Endothelial cell of umbilical vein (primary cell): ENCODE measurements around the gene CUX1. TPM values are rescaled to one million over a fixed set of nuclear protein-coding genes. Genes with fewer than 3 reads are reported as not detected.

Experiments
- BruUV-seq: library from RNA; stranded (reverse); fragments of 400-500 nt; replicated peaks from 2 replicates; lab custom pipeline; 2021; lab: Mats Ljungman, UMichigan
- CTCF ChIA-PET: fragments of 300-600, 350-600 bp; sonication (Branson Sonifier 250); formaldehyde crosslinking; loops from one replicate; lab custom pipeline; 2021; ENCODE audit warnings: antibody characterized with exemption, inconsistent platforms; lab: Charles Lee
- POLR2A ChIA-PET: fragments of 300-600, 350-600 bp; sonication (Branson Sonifier 250); formaldehyde crosslinking; loops from one replicate; lab custom pipeline; 2021; ENCODE audit warnings: antibody characterized with exemption, inconsistent platforms; lab: Charles Lee
- DNase-seq: peaks from one replicate; pipeline ENCODE4 v3.0.0-alpha.2; 2011; ENCODE audit warnings: low read depth, low spot score
- FAIRE-seq: peaks from 2 replicates; lab custom pipeline; 2011; peaks lifted over from hg19 to GRCh38; lab: Jason Lieb, UNC
- H2AFZ ChIP-seq: 2 replicates; pipeline ENCODE4 v1.6.0; 2012; ENCODE audit warnings: low read depth, low read length, control low read depth, inconsistent platforms
- H3K27ac ChIP-seq: 2 replicates; pipeline ENCODE4 v1.5.1; 2011; ENCODE audit warnings: low read depth, mild to moderate bottlenecking, control low read depth, low read length, moderate library complexity; ENCODE audit not compliant: insufficient read depth
- H3K27me3 ChIP-seq, 2 experiments: 2 replicates each; pipeline versions ENCODE4 v1.6.0 to v1.6.1; 2011; ENCODE audit warnings: low read length in 2 of 2, mixed read lengths in 1 of 2; ENCODE audit not compliant: control insufficient read depth in 2 of 2, insufficient read depth in 2 of 2
- H3K36me3 ChIP-seq, 2 experiments: 2 replicates in 1 of 2; 3 replicates in 1 of 2; pipeline ENCODE4 v1.5.1; 2011; ENCODE audit warnings: low read length in 2 of 2, mild to moderate bottlenecking in 1 of 2, moderate library complexity in 1 of 2; ENCODE audit not compliant: control insufficient read depth in 2 of 2, insufficient read depth in 2 of 2; ENCODE audit errors: extremely low read depth in 1 of 2
- H3K4me1 ChIP-seq: 3 replicates; pipeline ENCODE4 v1.5.1; 2011; ENCODE audit warnings: mild to moderate bottlenecking, low read length; ENCODE audit not compliant: control insufficient read depth, insufficient read depth; ENCODE audit errors: extremely low read depth
- H3K4me2 ChIP-seq: 2 replicates; pipeline ENCODE4 v1.6.1; 2011; ENCODE audit warnings: low read length, control low read depth, mixed read lengths; ENCODE audit not compliant: insufficient read depth
- H3K4me3 ChIP-seq, 3 experiments: fragments of 200-600 bp in 1 of 3; sonication (generic), shearing (Covaris generic) in 1 of 3; replicated peaks in 1 of 3; 2 replicates each; pipeline ENCODE4 v1.5.1; 2011 to 2016; ENCODE audit warnings: control low read depth in 3 of 3, low read length in 3 of 3, mild to moderate bottlenecking in 2 of 3, inconsistent platforms in 1 of 3, low read depth in 1 of 3, moderate library complexity in 1 of 3; ENCODE audit not compliant: insufficient read depth in 1 of 3
- H3K79me2 ChIP-seq: 2 replicates; pipeline ENCODE4 v1.6.0; 2012; ENCODE audit warnings: low read length, inconsistent platforms; ENCODE audit not compliant: control insufficient read depth, insufficient read depth
- H3K9ac ChIP-seq: replicated peaks from 2 replicates; pipeline ENCODE3; 2011; ENCODE audit warnings: low read length, control low read depth; ENCODE audit not compliant: insufficient read depth; ENCODE audit errors: extremely low read depth
- H3K9me1 ChIP-seq: replicated peaks from 3 replicates; pipeline ENCODE4 v1.6.0; 2011; ENCODE audit warnings: mild to moderate bottlenecking, low read length; ENCODE audit not compliant: control insufficient read depth, insufficient read depth; ENCODE audit errors: extremely low read depth
- H3K9me3 ChIP-seq: replicated peaks from 2 replicates; pipeline ENCODE4 v1.5.1; 2012; ENCODE audit warnings: low read length, inconsistent platforms; ENCODE audit not compliant: control insufficient read depth, insufficient read depth
- H4K20me1 ChIP-seq: replicated peaks from 2 replicates; pipeline ENCODE3; 2011; ENCODE audit warnings: mild to moderate bottlenecking, low read length; ENCODE audit not compliant: control insufficient read depth, insufficient read depth; ENCODE audit errors: extremely low read depth
- EZH2 ChIP-seq: IDR thresholded peaks from 2 replicates; pipeline ENCODE4 v1.6.1; 2012; ENCODE audit warnings: borderline replicate concordance, low read depth, mild to moderate bottlenecking, moderate library complexity, low read length, inconsistent platforms; ENCODE audit not compliant: severe bottlenecking
- FOS ChIP-seq: IDR thresholded peaks from 2 replicates; pipeline ENCODE4 v1.6.1; 2011; ENCODE audit warnings: mild to moderate bottlenecking, low read length, moderate library complexity, borderline replicate concordance; ENCODE audit not compliant: insufficient read depth
- GATA2 ChIP-seq: IDR thresholded peaks from 2 replicates; pipeline ENCODE4 v1.7.0; 2011; ENCODE audit warnings: low read depth, mild to moderate bottlenecking, moderate library complexity, mixed read lengths, low read length; ENCODE audit not compliant: insufficient read length, insufficient read depth
- JUN ChIP-seq: IDR thresholded peaks from 2 replicates; pipeline ENCODE4 v1.6.1; 2011; ENCODE audit warnings: borderline replicate concordance, low read depth; ENCODE audit not compliant: insufficient read length, insufficient read depth
- MYC ChIP-seq: IDR thresholded peaks from one replicate; pipeline ENCODE4 v1.6.1; 2011; ENCODE audit warnings: mild to moderate bottlenecking, low read depth, low read length
- POLR2A ChIP-seq: IDR thresholded peaks from 2 replicates; pipeline ENCODE4 v1.6.1; 2012; ENCODE audit warnings: low read depth, mild to moderate bottlenecking, control low read depth, low read length
- POLR2AphosphoS5 ChIP-seq: IDR thresholded peaks from 2 replicates; pipeline ENCODE4 v1.6.1; 2012; ENCODE audit warnings: low read depth, mild to moderate bottlenecking, control low read depth, low read length, moderate library complexity; ENCODE audit not compliant: insufficient read depth
- dilution Hi-C: fragments of 300-500 bp; cut with MboI; formaldehyde crosslinking; loops from one replicate; pipeline ENCODE4 v1.15.0; 2019; ENCODE audit warnings: low sequenced_read_pairs; ENCODE audit not compliant: extremely low pct_ligation_motif_present
- intact Hi-C: fragments of 100-400 bp; cut with micrococcal nuclease; formaldehyde crosslinking; loops from one replicate; pipeline ENCODE4 v1.10.0; 2022
- polyA plus RNA-seq, 4 experiments: library from polyadenylated mRNA; depleted of rRNA in 3 of 4; stranded (reverse) in 3 of 4; unstranded in 1 of 4; fragments of >200 nt; gene quantifications; 2 replicates each; pipeline versions ENCODE4 v1.2.1 to v1.2.3, GENCODE V29; 2011 to 2012; ENCODE audit warnings: missing spikeins in 1 of 4
- total RNA-seq: library from RNA; stranded (reverse); gene quantifications from 2 replicates; pipeline ENCODE4 v1.2.3, GENCODE V29; 2021
- TF ChIP-seq, protein P1 (sequence below), 2 donors: IDR thresholded peaks; 1 replicate in 1 of 2; 2 replicates in 1 of 2; pipeline ENCODE4 v1.5.1; 2011; ENCODE audit warnings: low read length in 2 of 2, mild to moderate bottlenecking in 2 of 2, moderate library complexity in 2 of 2, control low read depth in 1 of 2, inconsistent platforms in 1 of 2, low read depth in 1 of 2; ENCODE audit not compliant: insufficient read depth in 1 of 2; ENCODE audit errors: extremely low read depth in 1 of 2
- TF ChIP-seq, protein P2 (sequence below): IDR thresholded peaks from 2 replicates; pipeline ENCODE4 v1.6.1; 2011; ENCODE audit not compliant: insufficient read depth, insufficient read length

The CUX1 gene
- total and polyA plus RNA-seq, 2 donors (not counting 3 experiments of a cell fraction or from before 2014, with no cell fraction given): 13.8 to 49.8 TPM

DNA sequence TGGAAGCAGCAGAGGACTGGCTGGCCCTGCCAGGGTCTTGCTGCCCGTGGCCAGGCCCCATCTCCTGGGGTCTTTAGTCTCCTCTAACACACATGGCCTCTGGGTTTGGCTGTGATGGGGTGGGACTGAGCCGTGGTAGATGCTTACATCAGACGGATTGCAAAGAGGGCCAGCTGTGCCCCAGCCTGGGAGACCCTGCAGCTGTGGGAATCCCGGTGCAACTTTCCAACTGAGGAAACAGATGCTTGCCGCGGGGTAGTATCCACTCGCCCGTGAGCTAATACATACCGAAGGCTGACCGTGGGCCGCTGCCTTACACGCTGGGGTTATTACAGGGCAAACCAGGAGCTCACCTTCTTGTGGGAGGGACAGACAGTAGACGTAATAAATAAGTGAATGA, 445.1 kb downstream of the CUX1 start:
- ChIA-PET CTCF (no interaction called here), POLR2A (interaction anchor here (0.7 kb wide), 1 partner anchor 277 kb away, joined by 3 read pairs; no protein-coding TSS in a partner anchor)
- Histone ChIP-seq H3K36me3 (no peaks in the 10 kb centered on the region), H3K9me3 (no peaks in the 10 kb centered on the region), H2AFZ (no peak overlapping the region), H3K9me1 (no peaks in the 10 kb centered on the region), H3K79me2 (no peaks in the 10 kb centered on the region), H4K20me1 (no peaks in the 10 kb centered on the region), H3K27me3 (no peaks in the 10 kb centered on the region), H3K27ac (no peak overlapping the region), H3K4me3 (no peak overlapping the region), H3K4me2 (no peak overlapping the region), H3K9ac (no peak overlapping the region), H3K4me1 (no peaks in the 10 kb centered on the region)
- no TSS peak for BruUV-seq
- no peak for TF ChIP-seq GATA2
- TF ChIP-seq JUN: no peak
- TF ChIP-seq POLR2AphosphoS5: no peak
- no peak for TF ChIP-seq POLR2A
- TF ChIP-seq EZH2: no peak
- no peak for TF ChIP-seq FOS
- no peak for TF ChIP-seq MYC
- TF ChIP-seq, protein P1, sequence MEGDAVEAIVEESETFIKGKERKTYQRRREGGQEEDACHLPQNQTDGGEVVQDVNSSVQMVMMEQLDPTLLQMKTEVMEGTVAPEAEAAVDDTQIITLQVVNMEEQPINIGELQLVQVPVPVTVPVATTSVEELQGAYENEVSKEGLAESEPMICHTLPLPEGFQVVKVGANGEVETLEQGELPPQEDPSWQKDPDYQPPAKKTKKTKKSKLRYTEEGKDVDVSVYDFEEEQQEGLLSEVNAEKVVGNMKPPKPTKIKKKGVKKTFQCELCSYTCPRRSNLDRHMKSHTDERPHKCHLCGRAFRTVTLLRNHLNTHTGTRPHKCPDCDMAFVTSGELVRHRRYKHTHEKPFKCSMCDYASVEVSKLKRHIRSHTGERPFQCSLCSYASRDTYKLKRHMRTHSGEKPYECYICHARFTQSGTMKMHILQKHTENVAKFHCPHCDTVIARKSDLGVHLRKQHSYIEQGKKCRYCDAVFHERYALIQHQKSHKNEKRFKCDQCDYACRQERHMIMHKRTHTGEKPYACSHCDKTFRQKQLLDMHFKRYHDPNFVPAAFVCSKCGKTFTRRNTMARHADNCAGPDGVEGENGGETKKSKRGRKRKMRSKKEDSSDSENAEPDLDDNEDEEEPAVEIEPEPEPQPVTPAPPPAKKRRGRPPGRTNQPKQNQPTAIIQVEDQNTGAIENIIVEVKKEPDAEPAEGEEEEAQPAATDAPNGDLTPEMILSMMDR (IDR thresholded peaks at IDR 0.05; ENCODE audit: extremely low read depth in 1 of 2, insufficient read depth in 1 of 2, low read depth in 1 of 2, low read length in 2 of 2): no peak
- TF ChIP-seq, protein P2, sequence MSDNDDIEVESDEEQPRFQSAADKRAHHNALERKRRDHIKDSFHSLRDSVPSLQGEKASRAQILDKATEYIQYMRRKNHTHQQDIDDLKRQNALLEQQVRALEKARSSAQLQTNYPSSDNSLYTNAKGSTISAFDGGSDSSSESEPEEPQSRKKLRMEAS: no peak
- intact Hi-C loops: no loop called here
- dilution Hi-C loops: no loop called here
- DNase-seq (no peak), FAIRE-seq (no peak)
